GM23338 (cell line): ENCODE measurements around the gene GPR18. TPM values are rescaled to one million over a fixed set of nuclear protein-coding genes. Genes with fewer than 3 reads are reported as not detected.

Source experiments
- ATAC-seq: fragments of 200-7000 bp; cut with Tn5 transposase; 3 replicates; pipeline ENCODE4 v1.9.1; 2020
- DNase-seq: peaks from one replicate; pipeline ENCODE4 v3.0.0-alpha.2; 2015; ENCODE audit warnings: low spot score
- H2AFZ ChIP-seq: fragments of 200-600 bp; sonication (generic); 2 replicates; pipeline ENCODE4 v1.8.0; 2016; ENCODE audit warnings: antibody characterized with exemption, mild to moderate bottlenecking, moderate library complexity
- H3F3A ChIP-seq: fragments of 200-600 bp; sonication (generic); replicated peaks from 2 replicates; pipeline ENCODE4 v1.8.0; 2017; ENCODE audit warnings: antibody characterized with exemption, mixed run types, low read depth
- H3K27ac ChIP-seq: fragments of 200-600 bp; sonication (generic); 2 replicates; pipeline ENCODE4 v1.6.1; 2016; ENCODE audit warnings: low read depth
- H3K27me3 ChIP-seq: fragments of 200-600 bp; sonication (generic); 2 replicates; pipeline ENCODE4 v1.8.0; 2016; ENCODE audit warnings: mild to moderate bottlenecking, mixed run types, moderate library complexity; ENCODE audit not compliant: insufficient read depth
- H3K36me3 ChIP-seq: fragments of 200-600 bp; sonication (generic); 2 replicates; pipeline ENCODE4 v1.8.0; 2016; ENCODE audit warnings: mild to moderate bottlenecking; ENCODE audit not compliant: insufficient read depth
- H3K4me1 ChIP-seq: fragments of 200-600 bp; sonication (generic); 2 replicates; pipeline ENCODE4 v1.8.0; 2016; ENCODE audit warnings: mild to moderate bottlenecking, moderate library complexity; ENCODE audit not compliant: insufficient read depth
- H3K4me2 ChIP-seq: fragments of 200-600 bp; sonication (generic); 2 replicates; pipeline ENCODE4 v1.7.1; 2017; ENCODE audit warnings: mixed run types
- H3K4me3 ChIP-seq: fragments of 200-600 bp; sonication (generic); 2 replicates; pipeline ENCODE4 v1.6.1; 2016; ENCODE audit warnings: mixed run types
- H3K79me2 ChIP-seq: fragments of 200-600 bp; sonication (generic); replicated peaks from 2 replicates; pipeline ENCODE4 v1.8.0; 2017; ENCODE audit warnings: mild to moderate bottlenecking; ENCODE audit not compliant: insufficient read depth
- H3K9me2 ChIP-seq: fragments of 200-600 bp; sonication (generic); 2 replicates; pipeline ENCODE4 v1.8.0; 2017; ENCODE audit not compliant: insufficient read depth
- H4K20me1 ChIP-seq: fragments of 200-600 bp; sonication (generic); replicated peaks from 2 replicates; pipeline ENCODE4 v1.8.0; 2017; ENCODE audit warnings: mild to moderate bottlenecking; ENCODE audit not compliant: insufficient read depth
- H3K27ac Mint-ChIP-seq: 2 replicates; pipeline ENCODE4 v1.8.0; 2020; ENCODE audit warnings: inconsistent platforms, mild to moderate bottlenecking, moderate library complexity, mixed read lengths
- H3K27me3 Mint-ChIP-seq: 3 replicates; pipeline ENCODE4 v1.8.0; 2022; ENCODE audit warnings: low read depth, mild to moderate bottlenecking, moderate library complexity, mixed read lengths, inconsistent platforms; ENCODE audit not compliant: insufficient read depth, poor library complexity
- H3K36me3 Mint-ChIP-seq: 3 replicates; pipeline ENCODE4 v1.8.0; 2021; ENCODE audit warnings: low read depth, mild to moderate bottlenecking, inconsistent platforms, moderate library complexity, mixed read lengths
- H3K4me1 Mint-ChIP-seq: 3 replicates; pipeline ENCODE4 v1.8.0; 2020; ENCODE audit warnings: mild to moderate bottlenecking, inconsistent platforms, mixed read lengths
- H3K4me3 Mint-ChIP-seq: 3 replicates; pipeline ENCODE4 v1.8.0; 2021; ENCODE audit warnings: moderate library complexity, mild to moderate bottlenecking, inconsistent platforms, mixed read lengths
- H3K9me3 Mint-ChIP-seq: 3 replicates; pipeline ENCODE4 v1.8.0; 2020; ENCODE audit warnings: moderate library complexity, mild to moderate bottlenecking, inconsistent platforms, mixed read lengths
- CREB1 ChIP-seq: fragments of 250-450 bp; sonication (Bioruptor Pico); IDR thresholded peaks from 2 replicates; pipeline ENCODE4 v1.5.0; 2020; ENCODE audit warnings: low read depth, mild to moderate bottlenecking, moderate library complexity
- EZH2 ChIP-seq: fragments of 200-600 bp; sonication (generic); IDR thresholded peaks from one replicate; pipeline ENCODE4 v1.8.0; 2017; ENCODE audit warnings: antibody characterized with exemption, mild to moderate bottlenecking, low read depth; ENCODE audit not compliant: unreplicated experiment
- EZH2phosphoT487 ChIP-seq: fragments of 200-600 bp; sonication (generic); IDR thresholded peaks from one replicate; pipeline ENCODE4 v1.8.1; 2018; ENCODE audit warnings: antibody characterized with exemption; ENCODE audit not compliant: unreplicated experiment
- JUNB ChIP-seq: IDR thresholded peaks from one replicate; pipeline ENCODE4 v1.6.1; 2016; ENCODE audit warnings: antibody characterized with exemption; ENCODE audit not compliant: unreplicated experiment
- NANOG ChIP-seq: IDR thresholded peaks from 2 replicates; pipeline ENCODE4 v1.6.1; 2016; ENCODE audit warnings: antibody characterized with exemption, borderline replicate concordance
- POLR2AphosphoS5 ChIP-seq: IDR thresholded peaks from 2 replicates; pipeline ENCODE4 v1.6.1; 2016; ENCODE audit warnings: antibody characterized with exemption, low read depth
- ZNF114 ChIP-seq: fragments of 250-450 bp; sonication (Bioruptor Pico); IDR thresholded peaks from 2 replicates; pipeline ENCODE4 v1.5.0; 2020; ENCODE audit warnings: mild to moderate bottlenecking, moderate library complexity
- ZNF331 ChIP-seq: fragments of 250-450 bp; sonication (Bioruptor Pico); IDR thresholded peaks from 2 replicates; pipeline ENCODE4 v1.5.0; 2020; ENCODE audit warnings: low read depth, mild to moderate bottlenecking, moderate library complexity
- polyA plus RNA-seq: library from polyadenylated mRNA; unstranded; fragments of >200 nt; fragmentation: Nextera tagmentation; extraction: Ambion mirVana; gene quantifications from 2 replicates; pipeline ENCODE4 v1.2.1, GENCODE V29; 2016
- total RNA-seq: library from RNA; depleted of rRNA; stranded (reverse); fragments of >200 nt; shearing (Covaris generic); gene quantifications from 2 replicates; pipeline ENCODE4 v1.2.3, GENCODE V29; 2014
- TF ChIP-seq, protein P1 (sequence below): IDR thresholded peaks from 2 replicates; pipeline ENCODE4 v1.6.1; 2016; ENCODE audit warnings: antibody characterized with exemption
- TF ChIP-seq, protein P2 (sequence below): IDR thresholded peaks from one replicate; pipeline ENCODE4 v1.6.1; 2018; ENCODE audit warnings: antibody characterized with exemption; ENCODE audit not compliant: unreplicated experiment
- TF ChIP-seq, protein P3 (sequence below), 2 experiments: fragments of 200-600 bp in 1 of 2; sonication (generic) in 1 of 2; conservative IDR thresholded peaks; 2 replicates each; pipeline versions ENCODE4 v1.5.1 to v1.6.1; 2016 to 2017; ENCODE audit warnings: antibody characterized with exemption in 2 of 2, low read depth in 2 of 2, mild to moderate bottlenecking in 2 of 2, moderate library complexity in 1 of 2

The GPR18 gene
- total and polyA plus RNA-seq, 2 experiments from 2014 or later, result 2.6 TPM; not detected in 1

DNA sequence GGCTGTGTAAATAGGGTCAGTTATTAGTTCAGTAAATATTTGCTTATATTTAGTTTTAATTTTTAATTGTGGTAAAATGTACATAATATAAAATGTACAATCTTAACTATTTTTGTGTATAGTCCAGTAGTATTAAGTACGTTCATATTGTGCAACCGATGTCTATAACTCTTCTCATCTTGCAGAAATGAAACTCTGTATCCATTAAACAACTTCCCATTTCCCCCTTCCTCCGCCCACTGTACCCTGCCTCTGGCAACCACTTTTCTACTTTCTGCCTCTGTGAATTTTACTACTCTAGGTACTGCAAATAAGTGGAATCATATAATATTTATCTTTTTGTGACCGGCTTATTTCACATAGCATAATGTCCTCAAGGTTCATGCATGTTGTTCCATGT is 33.1 kb downstream of the GPR18 start (continued):
- TF ChIP-seq, protein P1, sequence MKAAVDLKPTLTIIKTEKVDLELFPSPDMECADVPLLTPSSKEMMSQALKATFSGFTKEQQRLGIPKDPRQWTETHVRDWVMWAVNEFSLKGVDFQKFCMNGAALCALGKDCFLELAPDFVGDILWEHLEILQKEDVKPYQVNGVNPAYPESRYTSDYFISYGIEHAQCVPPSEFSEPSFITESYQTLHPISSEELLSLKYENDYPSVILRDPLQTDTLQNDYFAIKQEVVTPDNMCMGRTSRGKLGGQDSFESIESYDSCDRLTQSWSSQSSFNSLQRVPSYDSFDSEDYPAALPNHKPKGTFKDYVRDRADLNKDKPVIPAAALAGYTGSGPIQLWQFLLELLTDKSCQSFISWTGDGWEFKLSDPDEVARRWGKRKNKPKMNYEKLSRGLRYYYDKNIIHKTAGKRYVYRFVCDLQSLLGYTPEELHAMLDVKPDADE, result no peak
- TF ChIP-seq ZNF331 (CRISPR knock-in tag), result no peak
- TF ChIP-seq JUNB, result no peak
- TF ChIP-seq, protein P2, sequence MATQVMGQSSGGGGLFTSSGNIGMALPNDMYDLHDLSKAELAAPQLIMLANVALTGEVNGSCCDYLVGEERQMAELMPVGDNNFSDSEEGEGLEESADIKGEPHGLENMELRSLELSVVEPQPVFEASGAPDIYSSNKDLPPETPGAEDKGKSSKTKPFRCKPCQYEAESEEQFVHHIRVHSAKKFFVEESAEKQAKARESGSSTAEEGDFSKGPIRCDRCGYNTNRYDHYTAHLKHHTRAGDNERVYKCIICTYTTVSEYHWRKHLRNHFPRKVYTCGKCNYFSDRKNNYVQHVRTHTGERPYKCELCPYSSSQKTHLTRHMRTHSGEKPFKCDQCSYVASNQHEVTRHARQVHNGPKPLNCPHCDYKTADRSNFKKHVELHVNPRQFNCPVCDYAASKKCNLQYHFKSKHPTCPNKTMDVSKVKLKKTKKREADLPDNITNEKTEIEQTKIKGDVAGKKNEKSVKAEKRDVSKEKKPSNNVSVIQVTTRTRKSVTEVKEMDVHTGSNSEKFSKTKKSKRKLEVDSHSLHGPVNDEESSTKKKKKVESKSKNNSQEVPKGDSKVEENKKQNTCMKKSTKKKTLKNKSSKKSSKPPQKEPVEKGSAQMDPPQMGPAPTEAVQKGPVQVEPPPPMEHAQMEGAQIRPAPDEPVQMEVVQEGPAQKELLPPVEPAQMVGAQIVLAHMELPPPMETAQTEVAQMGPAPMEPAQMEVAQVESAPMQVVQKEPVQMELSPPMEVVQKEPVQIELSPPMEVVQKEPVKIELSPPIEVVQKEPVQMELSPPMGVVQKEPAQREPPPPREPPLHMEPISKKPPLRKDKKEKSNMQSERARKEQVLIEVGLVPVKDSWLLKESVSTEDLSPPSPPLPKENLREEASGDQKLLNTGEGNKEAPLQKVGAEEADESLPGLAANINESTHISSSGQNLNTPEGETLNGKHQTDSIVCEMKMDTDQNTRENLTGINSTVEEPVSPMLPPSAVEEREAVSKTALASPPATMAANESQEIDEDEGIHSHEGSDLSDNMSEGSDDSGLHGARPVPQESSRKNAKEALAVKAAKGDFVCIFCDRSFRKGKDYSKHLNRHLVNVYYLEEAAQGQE, result no peak
- TF ChIP-seq CREB1 (CRISPR knock-in tag), result no peak
- TF ChIP-seq, protein P3, sequence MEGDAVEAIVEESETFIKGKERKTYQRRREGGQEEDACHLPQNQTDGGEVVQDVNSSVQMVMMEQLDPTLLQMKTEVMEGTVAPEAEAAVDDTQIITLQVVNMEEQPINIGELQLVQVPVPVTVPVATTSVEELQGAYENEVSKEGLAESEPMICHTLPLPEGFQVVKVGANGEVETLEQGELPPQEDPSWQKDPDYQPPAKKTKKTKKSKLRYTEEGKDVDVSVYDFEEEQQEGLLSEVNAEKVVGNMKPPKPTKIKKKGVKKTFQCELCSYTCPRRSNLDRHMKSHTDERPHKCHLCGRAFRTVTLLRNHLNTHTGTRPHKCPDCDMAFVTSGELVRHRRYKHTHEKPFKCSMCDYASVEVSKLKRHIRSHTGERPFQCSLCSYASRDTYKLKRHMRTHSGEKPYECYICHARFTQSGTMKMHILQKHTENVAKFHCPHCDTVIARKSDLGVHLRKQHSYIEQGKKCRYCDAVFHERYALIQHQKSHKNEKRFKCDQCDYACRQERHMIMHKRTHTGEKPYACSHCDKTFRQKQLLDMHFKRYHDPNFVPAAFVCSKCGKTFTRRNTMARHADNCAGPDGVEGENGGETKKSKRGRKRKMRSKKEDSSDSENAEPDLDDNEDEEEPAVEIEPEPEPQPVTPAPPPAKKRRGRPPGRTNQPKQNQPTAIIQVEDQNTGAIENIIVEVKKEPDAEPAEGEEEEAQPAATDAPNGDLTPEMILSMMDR (conservative IDR thresholded peaks at IDR 0.05; ENCODE audit: low read depth in 2 of 2), result no peak

DNA sequence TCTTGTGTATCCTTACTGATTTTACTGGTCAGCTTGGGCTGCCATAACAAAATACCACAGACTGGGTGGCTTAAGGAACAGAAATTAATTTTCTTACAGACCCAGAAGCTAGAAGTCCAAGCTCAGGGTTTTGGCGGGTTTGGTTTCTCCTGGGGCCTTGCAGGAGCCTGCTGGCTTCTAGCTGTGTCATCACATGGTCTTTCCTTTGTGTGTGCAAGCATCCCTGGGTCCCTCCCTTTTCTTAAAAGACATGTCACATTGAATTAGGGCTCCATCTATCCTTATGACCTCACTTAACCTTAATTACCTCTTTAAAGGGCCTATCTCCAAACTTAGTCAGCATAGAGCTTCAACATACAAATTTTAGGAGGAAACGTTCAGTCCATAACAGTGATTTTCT is 34.2 kb downstream of the GPR18 start:
- peaks cover 5% of the 10 kb centered on the region for H3K27me3 Mint-ChIP-seq
- peaks cover 10% of the 10 kb centered on the region for H3K4me1 ChIP-seq
- no peaks in the 10 kb centered on the region for H3K27me3 ChIP-seq
- H3K4me2 ChIP-seq, result no peak overlapping the region
- peaks cover 6% of the 10 kb centered on the region for H3K36me3 Mint-ChIP-seq
- peaks cover 40% of the 10 kb centered on the region for H3K4me1 Mint-ChIP-seq
- no peaks in the 10 kb centered on the region for H3K9me3 Mint-ChIP-seq
- H3K79me2 ChIP-seq, result peaks cover 100% of the 10 kb centered on the region
- no peak for DNase-seq
- no peak overlapping the region for H3K27ac Mint-ChIP-seq
- H3K36me3 ChIP-seq, result no peaks in the 10 kb centered on the region
- no peaks in the 10 kb centered on the region for H3F3A ChIP-seq
- peaks cover 55% of the 10 kb centered on the region for H4K20me1 ChIP-seq
- no peak overlapping the region for H3K4me3 ChIP-seq
- H2AFZ ChIP-seq, result no peak overlapping the region
- no peaks in the 10 kb centered on the region for H3K9me2 ChIP-seq
- no peak overlapping the region for H3K4me3 Mint-ChIP-seq
- no peak overlapping the region for H3K27ac ChIP-seq
- ATAC-seq, result peak; percentile 56
- TF ChIP-seq JUNB, result no peak
- no peak for TF ChIP-seq NANOG
- TF ChIP-seq, protein P3 (conservative IDR thresholded peaks at IDR 0.05; ENCODE audit: low read depth in 2 of 2), result no peak
- TF ChIP-seq ZNF114, result no peak
- TF ChIP-seq EZH2, result no peak
- TF ChIP-seq, protein P2, result no peak
- no peak for TF ChIP-seq EZH2phosphoT487
- no peak for TF ChIP-seq ZNF331 (CRISPR knock-in tag)
- TF ChIP-seq POLR2AphosphoS5, result no peak
- TF ChIP-seq CREB1 (CRISPR knock-in tag), result no peak
